ENCODE results near the gene BLOC1S6.
A peak's percentile ranks its signal among the peaks of the same experiment; 100 is the strongest.
"Not testable (repeated sequence)": the region's sequence is repeated elsewhere in the genome, so short reads cannot be mapped to it uniquely, and the experiment has no call there.

BLOC1S6 gene

GRCh38 chr15:45644437-45644836 lies 57.3 kb downstream of the BLOC1S6 start:
- H3K27ac Mint-ChIP-seq: peak overlapping the region; percentile 86
- H3K9me3 Mint-ChIP-seq: no peaks in the 10 kb centered on the region
- ATAC-seq (no peak), DNase-seq (ENCODE audit: low spot score in 2 of 2) (no peak)
- no peaks in the 10 kb centered on the region for H3K36me3 Mint-ChIP-seq
- peaks cover 78% of the 10 kb centered on the region for H3K4me1 Mint-ChIP-seq
- peak overlapping the region; percentile 30 for H3K4me3 Mint-ChIP-seq

GRCh38 chr15:45645026-45645980 lies 58.1 kb downstream of the BLOC1S6 start:
- ATAC-seq (peak; percentile 80), DNase-seq (ENCODE audit: low spot score in 2 of 2) (peak in 1 of 2 donors; percentile 78)
- peaks cover 73% of the 10 kb centered on the region for H3K4me1 Mint-ChIP-seq
- peaks cover 4% of the 10 kb centered on the region for H3K36me3 Mint-ChIP-seq
- H3K4me3 Mint-ChIP-seq: peak overlapping the region; percentile 30
- H3K9me3 Mint-ChIP-seq: no peaks in the 10 kb centered on the region
- peak overlapping the region; percentile 86 for H3K27ac Mint-ChIP-seq

- no peaks in the 10 kb centered on the region for H3K9me3 Mint-ChIP-seq
- H3K27ac Mint-ChIP-seq: no peak overlapping the region
- peak overlapping the region; percentile 30 for H3K4me3 Mint-ChIP-seq
- ATAC-seq (peak; percentile 65), DNase-seq (ENCODE audit: low spot score in 2 of 2) (peak in 1 of 2 donors; percentile 59)
- H3K4me1 Mint-ChIP-seq: peaks cover 70% of the 10 kb centered on the region
- H3K36me3 Mint-ChIP-seq: peaks cover 6% of the 10 kb centered on the region
Observed at GRCh38 chr15:45646220-45646619, 59.0 kb downstream of the BLOC1S6 start.

- no peak for DNase-seq (ENCODE audit: low spot score in 2 of 2)
Observed at GRCh38 chr15:45647828-45648227, 60.6 kb downstream of the BLOC1S6 start.

GRCh38 chr15:45648521-45649200 lies 61.5 kb downstream of the BLOC1S6 start:
- peaks cover 6% of the 10 kb centered on the region for H3K36me3 Mint-ChIP-seq
- DNase-seq (ENCODE audit: low spot score in 2 of 2): no peak

More at GRCh38 chr15:45647828-45648227, 60.6 kb downstream of the BLOC1S6 start:
- Mint-ChIP-seq H3K36me3 (peaks cover 6% of the 10 kb centered on the region), H3K4me1 (peaks cover 68% of the 10 kb centered on the region), H3K4me3 (no peak overlapping the region), H3K27ac (no peak overlapping the region), H3K9me3 (no peaks in the 10 kb centered on the region)
- ATAC-seq: no peak

GRCh38 chr15:45650007-45650406 lies 62.8 kb downstream of the BLOC1S6 start:
- Mint-ChIP-seq H3K27ac (peak overlapping the region; percentile 3), H3K4me1 (peaks cover 70% of the 10 kb centered on the region)
- H3K4me3 Mint-ChIP-seq, H3K36me3 Mint-ChIP-seq, ATAC-seq, H3K9me3 Mint-ChIP-seq: not testable (repeated sequence)
- peak in 1 of 2 donors; percentile 76 for DNase-seq (ENCODE audit: low spot score in 2 of 2)

More at GRCh38 chr15:45648521-45649200, 61.5 kb downstream of the BLOC1S6 start:
- ATAC-seq: no peak
- H3K4me1 Mint-ChIP-seq: peaks cover 73% of the 10 kb centered on the region
- H3K4me3 Mint-ChIP-seq: no peak overlapping the region
- H3K27ac Mint-ChIP-seq: peak overlapping the region; percentile 51
- no peaks in the 10 kb centered on the region for H3K9me3 Mint-ChIP-seq

GRCh38 chr15:45650889-45651525 lies 63.8 kb downstream of the BLOC1S6 start:
- Mint-ChIP-seq H3K36me3 (peaks cover 6% of the 10 kb centered on the region), H3K27ac (no peak overlapping the region), H3K9me3 (no peaks in the 10 kb centered on the region), H3K4me3 (no peak overlapping the region), H3K4me1 (peaks cover 63% of the 10 kb centered on the region)
- no peak for DNase-seq (ENCODE audit: low spot score in 2 of 2)
- no peak for ATAC-seq

GRCh38 chr15:45653702-45654424 lies 66.7 kb downstream of the BLOC1S6 start:
- Mint-ChIP-seq H3K9me3 (no peaks in the 10 kb centered on the region), H3K4me3 (no peak overlapping the region), H3K4me1 (peaks cover 67% of the 10 kb centered on the region), H3K27ac (peak overlapping the region; percentile 77), H3K36me3 (peaks cover 14% of the 10 kb centered on the region)
- ATAC-seq: no peak
- DNase-seq (ENCODE audit: low spot score in 2 of 2): no peak

GRCh38 chr15:45654749-45655148 lies 67.6 kb downstream of the BLOC1S6 start:
- Mint-ChIP-seq H3K27ac (no peak overlapping the region), H3K36me3 (peaks cover 21% of the 10 kb centered on the region), H3K9me3 (no peaks in the 10 kb centered on the region), H3K4me1 (peaks cover 73% of the 10 kb centered on the region), H3K4me3 (no peak overlapping the region)
- no peak for DNase-seq (ENCODE audit: low spot score in 2 of 2)
- no peak for ATAC-seq

- DNase-seq (ENCODE audit: low spot score in 2 of 2) (no peak), ATAC-seq (no peak)
- Mint-ChIP-seq H3K27ac (peak overlapping the region; percentile 23), H3K4me1 (peaks cover 59% of the 10 kb centered on the region), H3K4me3 (no peak overlapping the region), H3K9me3 (no peaks in the 10 kb centered on the region), H3K36me3 (peaks cover 36% of the 10 kb centered on the region)
Observed at GRCh38 chr15:45657254-45657653, 70.1 kb downstream of the BLOC1S6 start.

- Mint-ChIP-seq H3K27ac (peak overlapping the region; percentile 68), H3K9me3 (no peaks in the 10 kb centered on the region)
Observed at GRCh38 chr15:45657764-45658545, 70.8 kb downstream of the BLOC1S6 start.

More at GRCh38 chr15:45657764-45658545, 70.8 kb downstream of the BLOC1S6 start:
- DNase-seq (ENCODE audit: low spot score in 2 of 2) (no peak), ATAC-seq (no peak)
- H3K4me3 Mint-ChIP-seq: no peak overlapping the region
- peaks cover 42% of the 10 kb centered on the region for H3K36me3 Mint-ChIP-seq
- peaks cover 52% of the 10 kb centered on the region for H3K4me1 Mint-ChIP-seq

All from stimulated activated effector memory CD8-positive, alpha-beta T cell treated with anti-CD3 and anti-CD28 coated beads, Interleukin-12 subunit alpha, Interleukin-12 subunit beta, amount 100 ng/mL, for 72 hours (primary cell).